HEK293 (cell line): ENCODE measurements around the gene IFNL1.
A peak's percentile ranks its signal among the peaks of the same experiment; 100 is the strongest.

ENCODE experiments used
- CTCF ChIA-PET: fragments of 350-600 bp; formaldehyde crosslinking; extraction: SDS; loops from one replicate; lab custom pipeline; 2021; ENCODE audit warnings: antibody characterized with exemption; lab: Yijun Ruan, JAX
- POLR2A ChIA-PET: fragments of 300-600 bp; formaldehyde crosslinking; extraction: SDS; loops from one replicate; lab custom pipeline; 2020; ENCODE audit warnings: antibody characterized with exemption, inconsistent platforms; lab: Yijun Ruan, JAX
- H3K27ac ChIP-seq: fragments of 200-500 bp; sonication (Bioruptor generic); 2 replicates; pipeline ENCODE4 v1.5.1; 2014; ENCODE audit warnings: low read depth, low read length, control low read depth, inconsistent platforms; ENCODE audit errors: extremely low read depth
- H3K36me3 ChIP-seq, 2 experiments: fragments of 200-500 bp in 1 of 2; sonication (Bioruptor generic) in 1 of 2; 1 replicate in 1 of 2; 2 replicates in 1 of 2; pipeline ENCODE4 v1.5.1; 2014 to 2017; ENCODE audit warnings: inconsistent platforms in 2 of 2, low read length in 2 of 2; ENCODE audit not compliant: control insufficient read depth in 2 of 2, insufficient read depth in 1 of 2
- H3K4me1 ChIP-seq: fragments of 200-500 bp; sonication (Bioruptor generic); 2 replicates; pipeline ENCODE4 v1.5.1; 2014; ENCODE audit warnings: mild to moderate bottlenecking, low read length, inconsistent platforms; ENCODE audit not compliant: control insufficient read depth, insufficient read depth
- H3K4me3 ChIP-seq: 2 replicates; pipeline ENCODE4 v1.5.1; 2011; ENCODE audit warnings: low read depth, mild to moderate bottlenecking, control low read depth, low read length, moderate library complexity
- H3K9me3 ChIP-seq: fragments of 200-500 bp; sonication (Bioruptor generic); 2 replicates; pipeline ENCODE4 v1.5.1; 2014; ENCODE audit warnings: low read depth, low read length, inconsistent platforms; ENCODE audit not compliant: control insufficient read depth, insufficient read depth
- EGR2 ChIP-seq: fragments of 450-650 bp; formaldehyde crosslinking; IDR thresholded peaks from 2 replicates; pipeline ENCODE4 v1.5.1; 2016; ENCODE audit warnings: low read depth, missing biosample characterization, missing genetic modification characterization
- GLIS1 ChIP-seq: fragments of 450-650 bp; formaldehyde crosslinking; IDR thresholded peaks from 2 replicates; pipeline ENCODE4 v1.5.1; 2016; ENCODE audit warnings: missing biosample characterization, missing genetic modification characterization
- KLF10 ChIP-seq: fragments of 450-650 bp; IDR thresholded peaks from 2 replicates; pipeline ENCODE4 v1.5.1; 2018; ENCODE audit warnings: missing biosample characterization, mild to moderate bottlenecking, missing genetic modification characterization
- PRDM4 ChIP-seq: fragments of 450-650 bp; formaldehyde crosslinking; IDR thresholded peaks from 2 replicates; pipeline ENCODE4 v1.5.1; 2017; ENCODE audit warnings: missing biosample characterization, missing genetic modification characterization
- TSHZ1 ChIP-seq: fragments of 450-650 bp; formaldehyde crosslinking; IDR thresholded peaks from 2 replicates; pipeline ENCODE4 v1.5.1; 2016; ENCODE audit warnings: missing biosample characterization, missing genetic modification characterization, borderline replicate concordance
- YY2 ChIP-seq: fragments of 450-650 bp; formaldehyde crosslinking; IDR thresholded peaks from 2 replicates; pipeline ENCODE4 v1.5.1; 2016; ENCODE audit warnings: missing biosample characterization, missing genetic modification characterization
- ZBTB10 ChIP-seq: fragments of 450-650 bp; formaldehyde crosslinking; IDR thresholded peaks from 2 replicates; pipeline ENCODE4 v1.5.1; 2016; ENCODE audit warnings: missing biosample characterization, missing genetic modification characterization
- ZFHX2 ChIP-seq: fragments of 450-650 bp; formaldehyde crosslinking; conservative IDR thresholded peaks from 2 replicates; pipeline ENCODE4 v1.5.1; 2016; ENCODE audit warnings: missing biosample characterization, missing genetic modification characterization
- ZFP3 ChIP-seq: fragments of 450-650 bp; formaldehyde crosslinking; IDR thresholded peaks from 2 replicates; pipeline ENCODE4 v1.5.1; 2016; ENCODE audit warnings: low read depth, missing biosample characterization, missing genetic modification characterization
- ZFP37 ChIP-seq: fragments of 450-650 bp; formaldehyde crosslinking; IDR thresholded peaks from 2 replicates; pipeline ENCODE4 v1.5.1; 2016; ENCODE audit warnings: missing biosample characterization, missing genetic modification characterization
- ZIC2 ChIP-seq: fragments of 450-650 bp; formaldehyde crosslinking; IDR thresholded peaks from 2 replicates; pipeline ENCODE4 v1.5.1; 2016; ENCODE audit warnings: missing biosample characterization, missing genetic modification characterization
- ZNF121 ChIP-seq: fragments of 450-650 bp; formaldehyde crosslinking; IDR thresholded peaks from 2 replicates; pipeline ENCODE4 v1.5.1; 2016; ENCODE audit warnings: missing biosample characterization, missing genetic modification characterization
- ZNF280C ChIP-seq: fragments of 450-650 bp; formaldehyde crosslinking; IDR thresholded peaks from 2 replicates; pipeline ENCODE4 v1.5.1; 2016; ENCODE audit warnings: missing biosample characterization, missing genetic modification characterization
- ZNF544 ChIP-seq: fragments of 450-650 bp; formaldehyde crosslinking; IDR thresholded peaks from 2 replicates; pipeline ENCODE4 v1.5.0; 2017; ENCODE audit warnings: missing biosample characterization, missing genetic modification characterization
- ZNF580 ChIP-seq: fragments of 450-650 bp; formaldehyde crosslinking; IDR thresholded peaks from 2 replicates; pipeline ENCODE4 v1.5.1; 2016; ENCODE audit warnings: missing biosample characterization, missing genetic modification characterization
- ZNF621 ChIP-seq: fragments of 450-650 bp; formaldehyde crosslinking; IDR thresholded peaks from 2 replicates; pipeline ENCODE4 v1.5.1; 2017; ENCODE audit warnings: missing biosample characterization, missing genetic modification characterization

Gene IFNL1

GRCh38 chr19:39275578-39275977 lies 20.6 kb upstream of the IFNL1 start:
- H3K9me3 ChIP-seq, result no peaks in the 10 kb centered on the region
- no peak overlapping the region for H3K4me3 ChIP-seq
- ChIA-PET CTCF (interaction anchor here (0.6 to 2.0 kb wide), 2 partner anchors 52 to 805 kb away, joined by 5 to 8 read pairs; no protein-coding TSS in a partner anchor), POLR2A (no interaction called here)
- H3K4me1 ChIP-seq, result no peaks in the 10 kb centered on the region
- no peak for TF ChIP-seq TSHZ1 (tag by site-specific recombination)
- TF ChIP-seq ZFHX2 (tag by site-specific recombination), result peak; percentile 74
- peak; percentile 80 for TF ChIP-seq EGR2 (tag by site-specific recombination)
- H3K36me3 ChIP-seq, result no peaks in the 10 kb centered on the region; a peak in 1 of 3 replicates
- no peak overlapping the region for H3K27ac ChIP-seq

GRCh38 chr19:39276740-39277139 lies 19.5 kb upstream of the IFNL1 start:
- Histone ChIP-seq H3K9me3 (peaks cover 2% of the 10 kb centered on the region; the same call in 1 of the 2 replicates), H3K36me3 (no peaks in the 10 kb centered on the region; a peak in 1 of 3 replicates), H3K4me1 (no peaks in the 10 kb centered on the region), H3K4me3 (no peak overlapping the region), H3K27ac (no peak overlapping the region)
- ChIA-PET CTCF (no interaction called here), POLR2A (no interaction called here)
- no peak for TF ChIP-seq ZNF621 (tag by site-specific recombination)
- TF ChIP-seq ZFP37 (tag by site-specific recombination), result no peak
- 0 out of 2 replicates have a peak, but pooled peaks have one; percentile 10 for TF ChIP-seq ZNF544 (tag by site-specific recombination)
- 0 out of 2 replicates have a peak, but pooled peaks have one; percentile 16 for TF ChIP-seq GLIS1 (tag by site-specific recombination)
- TF ChIP-seq YY2 (tag by site-specific recombination), result 0 out of 2 replicates have a peak, but pooled peaks have one; percentile 23
- peak; percentile 96 for TF ChIP-seq ZNF121 (tag by site-specific recombination)

GRCh38 chr19:39277598-39277997 lies 18.6 kb upstream of the IFNL1 start:
- no peaks in the 10 kb centered on the region; a peak in 1 of 3 replicates for H3K36me3 ChIP-seq
- H3K4me1 ChIP-seq, result no peaks in the 10 kb centered on the region
- no peak overlapping the region for H3K27ac ChIP-seq
- no peak overlapping the region for H3K4me3 ChIP-seq
- H3K9me3 ChIP-seq, result peaks cover 2% of the 10 kb centered on the region; the same call in 1 of the 2 replicates
- CTCF ChIA-PET, result interaction anchor here (0.6 kb wide), 1 partner anchor 696 kb away, joined by 3 read pairs; no protein-coding TSS in a partner anchor
- no peak for TF ChIP-seq ZFP3
- no peak for TF ChIP-seq ZBTB10 (tag by site-specific recombination)
- no peak for TF ChIP-seq KLF10 (tag by site-specific recombination)
- POLR2A ChIA-PET, result no interaction called here

GRCh38 chr19:39282021-39282420 lies 14.2 kb upstream of the IFNL1 start:
- Histone ChIP-seq H3K27ac (no peak overlapping the region), H3K9me3 (peaks cover 9% of the 10 kb centered on the region), H3K4me3 (no peak overlapping the region), H3K36me3 (no peaks in the 10 kb centered on the region; a peak in 1 of 3 replicates), H3K4me1 (no peaks in the 10 kb centered on the region)
- CTCF ChIA-PET, result interaction anchor here (1.0 to 1.5 kb wide), 3 partner anchors 9 to 195 kb away, joined by 3 to 7 read pairs (median 4); no protein-coding TSS in a partner anchor
- POLR2A ChIA-PET, result no interaction called here
- TF ChIP-seq ZNF280C (no peak), ZIC2 (tag by site-specific recombination) (no peak), PRDM4 (tag by site-specific recombination) (no peak), ZNF580 (tag by site-specific recombination) (no peak)
